HepG2 (cell line): ENCODE data around the gene CLCN2. TPM values are rescaled to one million over a fixed set of nuclear protein-coding genes. Genes with fewer than 3 reads are reported as not detected.

Experiments used
- ATF7-NPFF ChIP-seq: sonication (generic); formaldehyde crosslinking; IDR thresholded peaks from 2 replicates; pipeline ENCODE4 v1.8.1; 2023; ENCODE audit warnings: mild to moderate bottlenecking, low read depth, missing genetic modification reagents, moderate library complexity
- ATM ChIP-seq: fragments of 450-650 bp; IDR thresholded peaks from 2 replicates; pipeline ENCODE4 v1.7.1; 2017; ENCODE audit warnings: mild to moderate bottlenecking, borderline replicate concordance
- CEBPG ChIP-seq: IDR thresholded peaks from 2 replicates; pipeline ENCODE4 v1.6.1; 2016
- DBP ChIP-seq: sonication (generic); formaldehyde crosslinking; IDR thresholded peaks from 2 replicates; pipeline ENCODE4 v1.4.0; 2020; ENCODE audit warnings: missing genetic modification reagents; ENCODE audit errors: not compliant biosample characterization
- E2F5 ChIP-seq: sonication (generic); formaldehyde crosslinking; conservative IDR thresholded peaks from 2 replicates; pipeline ENCODE4 v1.4.0; 2020; ENCODE audit warnings: missing genetic modification reagents
- ESRRA ChIP-seq: sonication (generic); formaldehyde crosslinking; IDR thresholded peaks from 2 replicates; pipeline ENCODE4 v1.5.1; 2020; ENCODE audit warnings: mild to moderate bottlenecking, low read depth, missing genetic modification reagents
- FOXO1 ChIP-seq: sonication (generic); formaldehyde crosslinking; IDR thresholded peaks from 2 replicates; pipeline ENCODE4 v1.4.0; 2020; ENCODE audit warnings: missing genetic modification reagents
- GRHL1 ChIP-seq: sonication (generic); formaldehyde crosslinking; conservative IDR thresholded peaks from 2 replicates; pipeline ENCODE4 v1.8.0; 2022; ENCODE audit warnings: missing genetic modification reagents
- JUN ChIP-seq: sonication (generic); formaldehyde crosslinking; IDR thresholded peaks from 2 replicates; pipeline ENCODE4 v1.4.0; 2020; ENCODE audit warnings: mild to moderate bottlenecking, missing genetic modification reagents
- MED13 ChIP-seq: sonication (generic); formaldehyde crosslinking; IDR thresholded peaks from 2 replicates; pipeline ENCODE4 v1.5.0; 2020; ENCODE audit warnings: missing genetic modification reagents
- ONECUT2 ChIP-seq: sonication (generic); formaldehyde crosslinking; IDR thresholded peaks from 2 replicates; pipeline ENCODE4 v1.4.0; 2020; ENCODE audit warnings: missing genetic modification reagents
- RBFOX2 ChIP-seq: fragments of 200-400 bp; formaldehyde crosslinking; IDR thresholded peaks from 2 replicates; pipeline ENCODE4 v1.6.1; 2017; ENCODE audit warnings: low read depth, mild to moderate bottlenecking, low read length
- REL ChIP-seq: sonication (generic); formaldehyde crosslinking; conservative IDR thresholded peaks from 2 replicates; pipeline ENCODE4 v1.8.0; 2022; ENCODE audit warnings: mild to moderate bottlenecking, missing genetic modification reagents, moderate library complexity
- SYNCRIP ChIP-seq: fragments of 200-400 bp; formaldehyde crosslinking; IDR thresholded peaks from 2 replicates; pipeline ENCODE4 v1.6.1; 2018; ENCODE audit warnings: mild to moderate bottlenecking, low read depth, low read length; ENCODE audit not compliant: insufficient read depth
- WIZ ChIP-seq: sonication (generic); formaldehyde crosslinking; IDR thresholded peaks from 2 replicates; pipeline ENCODE4 v1.5.1; 2020; ENCODE audit warnings: mild to moderate bottlenecking, missing genetic modification reagents
- ZBTB25 ChIP-seq: IDR thresholded peaks from 2 replicates; pipeline ENCODE4 v1.6.1; 2018; ENCODE audit warnings: missing genetic modification reagents
- ZNF121 ChIP-seq: sonication (generic); formaldehyde crosslinking; IDR thresholded peaks from 2 replicates; pipeline ENCODE4 v1.5.0; 2020; ENCODE audit warnings: mild to moderate bottlenecking, missing genetic modification reagents
- ZNF660 ChIP-seq: sonication (generic); formaldehyde crosslinking; IDR thresholded peaks from 2 replicates; pipeline ENCODE4 v1.5.1; 2020; ENCODE audit warnings: mild to moderate bottlenecking, low read depth, missing genetic modification reagents, borderline replicate concordance
- ZNF670 ChIP-seq: sonication (generic); formaldehyde crosslinking; IDR thresholded peaks from 2 replicates; pipeline ENCODE4 v1.8.0; 2022; ENCODE audit warnings: mild to moderate bottlenecking, missing genetic modification reagents, borderline replicate concordance
- ZNF780A ChIP-seq: sonication (generic); formaldehyde crosslinking; IDR thresholded peaks from 2 replicates; pipeline ENCODE4 v1.8.0; 2022; ENCODE audit warnings: mild to moderate bottlenecking, missing genetic modification reagents, moderate library complexity
- ZNF784 ChIP-seq: sonication (generic); formaldehyde crosslinking; IDR thresholded peaks from 2 replicates; pipeline ENCODE4 v1.5.1; 2020; ENCODE audit warnings: missing genetic modification reagents, mild to moderate bottlenecking, borderline replicate concordance
- ZNF83 ChIP-seq: sonication (generic); formaldehyde crosslinking; IDR thresholded peaks from 2 replicates; pipeline ENCODE4 v1.4.0; 2020; ENCODE audit warnings: missing genetic modification reagents, mild to moderate bottlenecking, borderline replicate concordance
- ZNF839 ChIP-seq: sonication (generic); formaldehyde crosslinking; IDR thresholded peaks from 2 replicates; pipeline ENCODE4 v1.4.0; 2020; ENCODE audit warnings: missing genetic modification reagents, mild to moderate bottlenecking, borderline replicate concordance
- polyA plus RNA-seq, 8 experiments: library from polyadenylated mRNA; depleted of rRNA in 3 of 8; stranded (reverse) in 7 of 8; unstranded in 1 of 8; fragments of >200 nt; fragmentation: Illumina TruSeq in 4 of 8; extraction: Trizol in 4 of 8; gene quantifications; 2 replicates each; pipeline versions ENCODE4 v1.2.1 to v1.2.3, GENCODE V29; 2011 to 2016; ENCODE audit warnings: low read depth in 4 of 8, missing spikeins in 1 of 8, mixed read lengths in 1 of 8; ENCODE audit not compliant: insufficient read depth in 1 of 8
- total RNA-seq, 5 experiments: library from RNA; depleted of rRNA; stranded (reverse); fragments of >200 nt; fragmentation: Illumina TruSeq; extraction: Trizol; gene quantifications; 2 replicates each; pipeline ENCODE4 v1.2.3, GENCODE V29; 2016; ENCODE audit warnings: low read depth in 1 of 5

CLCN2 gene
- total and polyA plus RNA-seq, 2 of the 13 experiments (the other 11 are each of a cell fraction or from before 2014, with no cell fraction given) = 11.4 to 13.5 TPM

GRCh38 chr3:184335661-184336546, 25.5 kb downstream of the CLCN2 start (continued):
- TF ChIP-seq ZNF670 (CRISPR knock-in tag) (peak; percentile 79; the same call in 1 of the 2 replicates), REL (CRISPR knock-in tag) (no peak), CEBPG (CRISPR knock-in tag) (peak; percentile 63), E2F5 (CRISPR knock-in tag) (0 out of 2 replicates have a peak, but pooled peaks have one; percentile 40), WIZ (CRISPR knock-in tag) (no peak), ZNF784 (CRISPR knock-in tag) (no peak), ONECUT2 (no peak), ESRRA (0 out of 2 replicates have a peak, but pooled peaks have one; percentile 24), ZNF121 (CRISPR knock-in tag) (no peak), ZNF780A (no peak), RBFOX2 (peak; percentile 89), FOXO1 (CRISPR knock-in tag) (no peak; the same call in 1 of the 2 replicates), ZNF83 (no peak), DBP (CRISPR knock-in tag) (no peak), ATM (no peak), MED13 (CRISPR knock-in tag) (no peak), ZBTB25 (CRISPR knock-in tag) (peak; percentile 83), ZNF660 (no peak), ZNF839 (CRISPR knock-in tag) (0 out of 2 replicates have a peak, but pooled peaks have one; percentile 20), GRHL1 (CRISPR knock-in tag) (no peak), ATF7-NPFF (CRISPR knock-in tag) (peak; percentile 61; the same call in 1 of the 2 replicates), SYNCRIP (no peak), JUN (CRISPR knock-in tag) (no peak)
